Measurements from ENCODE around the gene RIPOR3. TPM values are rescaled to one million over a fixed set of nuclear protein-coding genes. Genes with fewer than 3 reads are reported as not detected.
"Not testable (repeated sequence)": the region's sequence is repeated elsewhere in the genome, so short reads cannot be mapped to it uniquely, and the experiment has no call there.

The RIPOR3 gene
- total RNA-seq, 1 experiment from 2014 or later = 1.8 TPM

DNA sequence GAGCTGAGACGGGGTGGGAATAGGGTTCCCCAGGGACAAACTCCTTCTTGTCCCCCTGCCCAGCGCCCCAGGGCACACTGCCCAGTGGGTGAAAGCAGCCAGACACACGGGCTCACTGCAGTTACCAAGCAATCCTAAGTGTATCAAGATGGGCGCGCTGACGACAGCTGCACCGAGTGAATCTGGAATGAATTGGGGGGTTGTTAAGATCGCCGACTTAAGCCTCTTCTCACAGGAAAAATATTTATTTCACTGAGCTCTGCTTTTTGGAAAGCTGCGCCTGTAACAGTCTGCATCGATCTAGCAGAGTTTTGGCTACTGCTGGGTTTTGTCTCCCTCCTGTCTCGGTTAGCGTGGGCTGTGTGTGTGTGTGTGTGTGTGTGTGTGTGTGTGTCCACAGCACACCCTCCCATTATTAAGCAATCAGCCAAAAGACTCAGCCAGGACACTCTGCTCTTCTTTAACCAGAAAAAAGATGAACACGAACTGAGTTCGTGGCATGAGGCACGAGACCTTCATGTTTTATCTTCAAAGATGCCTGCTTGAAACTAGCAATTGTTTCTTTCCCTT lies 35.9 kb downstream of the RIPOR3 start:
- no peak for DNase-seq (ENCODE audit: low read depth in 1 of 2, low spot score in 2 of 2)
- H3K27ac ChIP-seq = no peak overlapping the region
- no peaks in the 10 kb centered on the region for H3K36me3 ChIP-seq
- no peaks in the 10 kb centered on the region for H3K27me3 ChIP-seq (replicated peaks)
- H3K4me1 ChIP-seq (replicated peaks) = peaks cover 22% of the 10 kb centered on the region
- H3K9me3 ChIP-seq (replicated peaks) = no peaks in the 10 kb centered on the region
- no peak overlapping the region for H3K4me3 ChIP-seq

DNA sequence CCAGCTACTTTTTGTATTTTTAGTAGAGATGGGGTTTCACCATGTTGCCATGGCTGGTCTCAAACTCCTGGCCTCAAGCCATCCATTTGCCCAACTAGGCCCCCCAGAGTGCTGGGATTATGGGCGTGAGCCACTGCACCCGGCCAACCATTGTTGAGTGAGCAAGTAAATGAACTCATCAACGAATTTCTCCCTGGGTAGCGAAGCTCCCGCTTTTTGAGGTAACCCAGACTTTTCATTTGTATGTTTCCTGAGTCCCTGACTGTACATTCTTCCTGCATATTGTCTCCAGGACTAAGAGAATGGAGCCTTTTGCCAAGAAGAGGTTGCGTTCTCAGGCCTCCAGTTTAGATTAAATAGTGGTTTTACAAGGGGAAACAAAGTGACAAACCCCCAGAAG lies 36.4 kb downstream of the RIPOR3 start:
- no peaks in the 10 kb centered on the region for H3K36me3 ChIP-seq
- DNase-seq (ENCODE audit: low read depth in 1 of 2, low spot score in 2 of 2) = no peak
- H3K27me3 ChIP-seq (replicated peaks) = no peaks in the 10 kb centered on the region
- H3K9me3 ChIP-seq (replicated peaks) = no peaks in the 10 kb centered on the region
- H3K27ac ChIP-seq = no peak overlapping the region
- H3K4me1 ChIP-seq (replicated peaks) = peaks cover 18% of the 10 kb centered on the region
- no peak overlapping the region for H3K4me3 ChIP-seq

DNA sequence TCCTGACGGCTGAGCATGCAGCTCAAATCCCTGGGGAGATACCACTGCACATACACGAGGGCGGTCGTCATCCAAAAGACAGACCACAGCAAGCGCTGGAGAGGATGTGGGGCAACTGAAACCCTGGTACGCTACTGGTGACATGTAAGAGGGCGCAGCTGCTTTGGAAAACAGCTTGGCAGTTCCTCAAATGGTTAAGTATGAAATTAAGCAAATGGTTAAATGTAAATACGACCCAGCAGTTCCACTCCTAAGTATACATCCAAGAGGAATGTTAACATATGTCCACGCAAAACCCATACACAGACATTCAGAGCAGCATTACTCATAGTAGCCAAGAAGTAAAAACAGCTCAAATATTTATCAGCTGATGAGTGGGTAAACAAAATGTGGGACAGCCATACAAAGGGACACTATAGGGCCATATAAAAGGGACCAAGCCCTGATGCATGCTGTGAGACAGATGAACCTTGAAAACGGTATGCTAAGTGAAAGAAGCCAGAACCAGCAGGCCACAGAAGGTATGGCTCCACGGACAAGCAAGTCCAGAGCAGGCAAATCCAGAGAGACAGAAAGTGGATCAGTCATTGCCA lies 38.5 kb downstream of the RIPOR3 start:
- H3K27me3 ChIP-seq (replicated peaks) = no peaks in the 10 kb centered on the region
- H3K4me1 ChIP-seq (replicated peaks) = peaks cover 18% of the 10 kb centered on the region
- H3K4me3 ChIP-seq = no peak overlapping the region
- no peak overlapping the region for H3K27ac ChIP-seq
- peak in 1 of 2 experiments; percentile 38 for DNase-seq (ENCODE audit: low read depth in 1 of 2, low spot score in 2 of 2)
- H3K36me3 ChIP-seq = no peaks in the 10 kb centered on the region
- H3K9me3 ChIP-seq (replicated peaks) = no peaks in the 10 kb centered on the region

DNA sequence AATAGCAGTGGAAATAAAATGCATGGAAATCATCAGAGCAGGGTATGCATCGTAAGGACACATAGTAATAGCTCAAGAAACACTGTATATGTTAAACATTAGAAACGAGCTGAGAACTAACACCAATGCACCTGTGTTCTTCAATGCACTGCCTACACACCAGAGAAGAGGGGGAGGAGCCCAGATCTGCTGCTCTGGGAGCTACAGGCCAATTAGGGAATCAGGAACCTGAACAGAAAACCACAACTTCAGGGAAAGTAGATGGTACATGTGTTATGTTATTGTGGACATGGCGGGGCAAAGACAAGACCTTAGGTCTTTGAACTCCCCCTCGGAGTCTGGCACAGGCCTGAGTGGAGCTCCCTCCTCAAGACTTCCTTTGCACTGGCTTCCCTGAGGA lies 39.7 kb downstream of the RIPOR3 start:
- H3K9me3 ChIP-seq (replicated peaks) = peaks cover 3% of the 10 kb centered on the region
- H3K4me1 ChIP-seq (replicated peaks) = peaks cover 19% of the 10 kb centered on the region
- no peaks in the 10 kb centered on the region for H3K36me3 ChIP-seq
- no peaks in the 10 kb centered on the region for H3K27me3 ChIP-seq (replicated peaks)
- no peak overlapping the region for H3K27ac ChIP-seq
- DNase-seq (ENCODE audit: low read depth in 1 of 2, low spot score in 2 of 2) = no peak
- no peak overlapping the region for H3K4me3 ChIP-seq

DNA sequence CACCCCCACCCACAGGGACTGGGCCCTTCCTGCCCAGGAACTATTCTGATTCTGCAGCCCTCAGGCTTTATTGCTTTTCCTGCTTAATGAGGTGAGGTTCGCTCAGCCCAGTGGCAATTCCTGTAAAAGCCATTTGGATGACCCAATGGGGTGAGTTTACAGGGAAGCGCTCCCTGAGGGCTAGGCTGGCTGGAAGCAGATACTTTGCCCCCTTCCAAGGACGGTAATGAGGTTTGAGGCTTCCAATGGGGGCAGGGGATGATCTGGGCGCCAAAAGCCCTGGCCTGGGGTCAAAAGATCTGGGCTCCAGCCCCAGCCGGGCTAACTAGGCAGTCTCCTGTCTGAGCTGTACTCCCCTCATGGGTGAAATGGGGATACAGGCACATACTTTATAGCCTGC lies 41.8 kb downstream of the RIPOR3 start:
- H3K9me3 ChIP-seq (replicated peaks) = peaks cover 8% of the 10 kb centered on the region
- DNase-seq (ENCODE audit: low read depth in 1 of 2, low spot score in 2 of 2) = no peak
- no peaks in the 10 kb centered on the region for H3K36me3 ChIP-seq
- H3K4me3 ChIP-seq = no peak overlapping the region
- H3K27ac ChIP-seq = no peak overlapping the region
- peaks cover 25% of the 10 kb centered on the region for H3K4me1 ChIP-seq (replicated peaks)
- no peaks in the 10 kb centered on the region for H3K27me3 ChIP-seq (replicated peaks)

DNA sequence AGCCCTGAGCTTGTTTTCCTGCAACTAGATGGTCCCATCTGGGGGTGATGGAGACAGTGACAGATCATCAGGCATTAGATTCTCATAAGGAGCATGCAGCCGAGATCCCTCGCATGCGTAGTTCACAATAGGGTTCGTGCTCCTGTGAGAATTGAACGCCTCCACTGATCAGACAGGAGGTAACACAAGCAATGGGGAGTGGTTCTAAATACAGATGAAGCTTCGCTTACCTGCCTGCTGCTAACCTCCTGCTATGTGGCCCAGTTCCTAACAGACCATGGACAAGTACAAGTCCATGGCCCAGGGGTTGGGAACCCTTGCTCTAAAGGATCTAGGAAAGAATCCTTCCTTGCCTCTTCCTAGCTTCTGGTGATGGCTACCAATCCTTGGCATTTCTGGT lies 42.7 kb downstream of the RIPOR3 start:
- H3K4me3 ChIP-seq = no peak overlapping the region
- no peak overlapping the region for H3K27ac ChIP-seq
- H3K27me3 ChIP-seq (replicated peaks) = no peaks in the 10 kb centered on the region
- H3K36me3 ChIP-seq = no peaks in the 10 kb centered on the region
- H3K4me1 ChIP-seq (replicated peaks) = peaks cover 24% of the 10 kb centered on the region
- no peak for DNase-seq (ENCODE audit: low read depth in 1 of 2, low spot score in 2 of 2)
- H3K9me3 ChIP-seq (replicated peaks) = peaks cover 8% of the 10 kb centered on the region

DNA sequence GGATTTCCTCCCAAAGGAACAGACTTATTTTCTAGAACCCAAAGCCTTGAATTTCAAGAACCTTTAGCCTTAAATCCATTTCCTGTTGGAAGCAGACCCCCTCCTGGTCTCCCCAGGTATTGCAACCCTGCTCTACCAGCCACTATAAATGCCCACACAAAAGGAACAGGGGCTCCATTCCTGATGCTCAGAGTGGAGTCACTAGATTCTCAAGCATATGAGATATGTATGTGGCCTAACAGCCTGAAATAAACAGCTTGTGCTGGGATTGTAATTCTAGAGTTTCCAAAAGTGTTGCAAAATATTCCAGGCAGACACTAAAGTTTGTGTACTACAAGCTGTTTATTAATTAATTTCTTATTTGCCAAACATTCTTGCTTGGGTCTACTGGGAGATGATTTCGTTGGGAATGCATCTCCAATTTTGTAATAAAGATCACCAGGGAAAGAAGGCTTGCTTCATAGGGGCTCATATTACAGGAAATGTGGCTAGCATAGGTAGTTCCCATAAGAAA lies 44.8 kb downstream of the RIPOR3 start:
- Histone ChIP-seq H3K27me3 (replicated peaks) (no peaks in the 10 kb centered on the region), H3K4me3 (no peak overlapping the region), H3K4me1 (replicated peaks) (peaks cover 25% of the 10 kb centered on the region), H3K9me3 (replicated peaks) (peaks cover 8% of the 10 kb centered on the region), H3K27ac (no peak overlapping the region; the same call in 1 of the 2 replicates), H3K36me3 (no peaks in the 10 kb centered on the region)
- no peak for DNase-seq (ENCODE audit: low read depth in 1 of 2, low spot score in 2 of 2)

DNA sequence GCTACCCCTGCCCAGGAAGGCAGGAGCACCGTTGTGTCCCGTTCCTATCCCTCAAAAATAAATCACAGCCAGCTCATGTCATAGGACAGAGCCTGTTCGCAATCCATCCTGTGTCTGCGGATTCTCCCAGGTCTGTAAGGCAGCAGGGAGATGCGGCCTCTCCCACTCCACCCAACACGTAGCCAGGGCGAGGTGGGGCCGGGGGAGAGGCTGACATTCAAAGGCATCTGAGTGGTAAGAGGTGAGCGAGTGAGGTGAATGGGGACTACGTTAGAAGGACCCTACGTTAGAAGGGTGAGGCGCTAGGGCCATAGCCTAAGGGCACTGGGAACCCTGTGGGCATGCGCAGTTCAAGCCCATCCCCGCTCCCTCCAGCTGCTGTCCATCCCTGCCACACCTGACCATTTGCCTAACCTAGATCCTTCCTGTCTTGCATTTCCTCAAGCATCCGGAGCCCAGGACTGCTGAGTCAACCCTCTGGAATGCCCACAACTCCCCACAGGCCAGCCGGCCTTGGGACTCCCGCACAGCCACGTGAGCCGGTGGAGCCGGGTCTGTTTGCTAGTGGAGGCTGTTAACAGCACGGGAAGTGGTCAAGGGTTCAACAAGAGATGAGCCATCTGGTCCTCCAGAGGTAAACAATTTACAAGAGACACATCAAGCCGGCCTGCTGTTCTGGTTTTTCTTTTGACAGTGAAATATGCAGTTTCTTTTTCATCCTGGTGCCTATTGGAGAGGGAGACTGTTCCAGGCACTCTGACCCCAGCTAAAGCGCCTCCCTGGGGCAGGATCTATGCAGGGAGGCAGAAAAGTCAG lies 45.9 kb downstream of the RIPOR3 start:
- Histone ChIP-seq H3K27ac (peak overlapping the region; percentile 16), H3K27me3 (replicated peaks) (no peaks in the 10 kb centered on the region), H3K4me1 (replicated peaks) (peaks cover 25% of the 10 kb centered on the region), H3K9me3 (replicated peaks) (peaks cover 8% of the 10 kb centered on the region), H3K36me3 (no peaks in the 10 kb centered on the region), H3K4me3 (no peak overlapping the region)
- DNase-seq (ENCODE audit: low read depth in 1 of 2, low spot score in 2 of 2) = peak; percentile 97 to 99

DNA sequence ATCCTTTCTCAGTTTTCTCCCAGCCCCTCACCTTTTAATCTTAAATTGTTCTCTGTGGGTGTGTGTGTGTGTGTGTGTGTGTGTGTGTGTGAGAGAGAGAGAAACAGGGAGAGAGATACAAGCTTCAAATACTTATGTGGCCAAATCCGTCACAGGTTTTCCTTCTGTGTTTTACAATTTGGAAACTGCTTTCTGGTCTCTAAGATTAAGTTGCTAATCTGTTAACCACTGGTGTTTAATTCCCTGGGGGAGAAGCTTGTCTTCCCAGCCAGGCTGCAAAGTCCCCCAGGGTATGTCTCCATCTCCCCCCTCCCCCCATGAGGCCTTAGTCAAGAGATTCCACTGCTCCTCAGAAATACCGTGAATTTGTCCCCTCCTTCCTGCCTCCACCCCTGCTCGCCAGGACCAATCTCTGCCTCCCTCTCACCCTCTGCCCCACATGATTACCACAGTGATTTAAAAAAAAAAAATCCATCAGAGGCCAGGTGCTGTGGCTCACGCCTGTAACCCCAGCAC lies 49.0 kb downstream of the RIPOR3 start:
- Histone ChIP-seq H3K27ac (no peak overlapping the region), H3K4me3 (no peak overlapping the region), H3K36me3 (no peaks in the 10 kb centered on the region), H3K4me1 (replicated peaks) (peaks cover 45% of the 10 kb centered on the region), H3K9me3 (replicated peaks) (peaks cover 8% of the 10 kb centered on the region), H3K27me3 (replicated peaks) (no peaks in the 10 kb centered on the region)
- no peak for DNase-seq (ENCODE audit: low read depth in 1 of 2, low spot score in 2 of 2)

DNA sequence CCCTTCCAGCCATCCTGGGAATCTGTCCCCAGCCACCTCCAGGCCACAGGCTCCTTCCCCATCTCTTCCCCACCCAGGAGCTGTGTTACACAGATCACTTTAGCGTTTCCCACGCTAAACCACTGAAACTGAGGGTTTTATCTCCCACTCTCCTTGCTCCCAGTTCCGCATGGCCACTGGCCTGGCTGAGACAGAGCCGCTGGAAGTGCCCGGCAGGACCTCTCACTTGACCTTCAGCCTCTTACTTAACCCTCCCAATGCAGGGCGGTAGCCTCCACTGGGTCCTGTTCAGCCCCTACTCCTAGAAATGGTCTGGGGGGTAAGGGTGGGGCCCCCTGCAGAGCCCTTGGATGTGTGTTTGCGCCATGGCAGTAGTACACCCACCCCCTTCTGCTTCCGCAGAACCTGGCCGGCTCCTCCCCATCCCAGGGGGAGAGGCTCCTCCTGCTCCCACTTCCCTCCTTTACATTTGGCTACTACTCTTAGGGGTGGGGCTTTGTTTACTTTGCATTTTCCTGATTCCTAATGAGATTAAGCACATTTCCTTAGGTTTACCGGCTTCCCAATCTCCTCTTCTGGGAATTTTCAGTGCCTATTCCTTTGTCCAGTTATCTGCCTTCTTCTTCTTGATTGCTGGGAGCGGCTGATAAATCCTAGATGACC lies 49.6 kb downstream of the RIPOR3 start:
- not testable (repeated sequence) for H3K27me3 ChIP-seq (replicated peaks); H3K27ac ChIP-seq; H3K4me3 ChIP-seq; H3K9me3 ChIP-seq (replicated peaks); DNase-seq (ENCODE audit: low read depth in 1 of 2, low spot score in 2 of 2); H3K36me3 ChIP-seq
- peaks cover 50% of the 10 kb centered on the region for H3K4me1 ChIP-seq (replicated peaks)

DNA sequence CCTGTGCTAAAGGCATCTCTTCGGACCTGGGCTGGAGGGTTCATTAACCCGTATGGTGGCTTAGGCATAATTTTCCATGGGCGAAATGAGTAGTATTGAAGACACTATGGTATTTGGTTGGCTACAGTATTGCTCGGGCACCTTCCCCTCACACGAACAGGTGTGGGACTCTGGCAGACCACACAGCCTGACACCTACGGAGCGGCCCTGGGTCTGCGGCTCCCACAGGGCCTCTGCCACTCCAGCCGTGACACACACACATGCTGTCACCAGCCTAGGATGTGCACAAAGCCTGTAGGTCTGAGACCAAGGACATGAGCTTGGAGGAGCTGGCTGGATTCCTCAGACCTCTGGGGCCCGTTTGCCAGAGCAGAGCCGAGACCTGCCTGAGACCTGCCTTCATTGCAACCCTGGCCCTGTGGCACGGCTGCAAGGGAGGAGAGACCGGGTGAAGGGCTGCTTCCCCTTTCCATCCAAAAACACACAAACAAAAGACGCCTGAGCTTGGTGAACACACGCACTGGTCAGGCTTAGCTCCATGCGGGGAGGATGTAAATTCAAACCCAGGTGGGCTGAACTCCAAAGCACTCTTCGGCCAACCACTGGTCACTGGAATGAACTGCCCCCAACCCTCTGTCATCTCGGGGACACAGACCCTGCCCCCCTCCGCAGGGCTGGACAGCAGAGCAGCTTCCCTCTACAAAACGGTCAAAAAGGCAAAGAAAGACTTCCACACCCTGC lies 51.2 kb downstream of the RIPOR3 start:
- DNase-seq (ENCODE audit: low read depth in 1 of 2, low spot score in 2 of 2); H3K27ac ChIP-seq; H3K4me3 ChIP-seq; H3K36me3 ChIP-seq; H3K27me3 ChIP-seq (replicated peaks); H3K9me3 ChIP-seq (replicated peaks): not testable (repeated sequence)
- peaks cover 51% of the 10 kb centered on the region for H3K4me1 ChIP-seq (replicated peaks)

DNA sequence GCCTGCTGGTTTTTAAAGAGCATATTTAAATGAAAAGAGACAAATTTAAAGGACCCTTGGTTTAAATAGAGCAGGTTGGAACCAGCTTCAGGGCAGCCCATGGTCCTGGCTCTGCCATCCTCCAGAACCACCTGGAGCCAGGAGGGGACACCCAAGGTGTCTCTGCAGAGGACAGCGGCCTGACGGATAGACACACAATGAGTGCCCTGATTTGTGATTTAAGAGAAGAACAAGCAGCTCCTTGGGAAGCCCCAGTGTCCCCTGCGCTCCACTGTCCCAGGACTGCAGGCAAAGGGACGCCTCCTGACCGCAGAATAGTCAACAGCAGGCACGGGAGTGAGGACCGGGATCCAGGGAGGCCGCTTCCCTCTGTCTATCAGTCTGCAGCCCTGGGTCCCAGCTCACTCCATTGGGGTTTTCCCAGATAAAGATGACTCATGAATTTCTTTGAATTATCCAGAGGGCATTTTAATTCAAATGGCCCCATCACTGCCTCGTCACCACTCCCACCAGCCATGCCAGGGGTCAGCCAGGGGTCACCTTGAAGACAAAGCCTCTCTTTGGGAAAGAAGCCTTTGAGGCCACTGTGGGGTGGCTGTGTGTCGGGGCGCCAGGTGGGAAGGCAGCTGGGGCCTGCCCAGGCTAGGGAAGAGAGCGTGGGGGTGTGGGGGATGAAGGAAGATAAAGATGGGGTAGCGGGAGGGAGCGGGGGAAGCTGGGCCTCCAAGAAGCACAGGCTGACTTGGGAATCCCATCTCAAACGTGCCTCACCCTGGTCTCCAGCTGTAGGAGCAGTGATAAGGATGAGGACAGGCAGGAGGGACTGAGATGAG lies 53.1 kb downstream of the RIPOR3 start:
- Histone ChIP-seq H3K27ac (peak overlapping the region; percentile 92), H3K4me1 (replicated peaks) (peaks cover 48% of the 10 kb centered on the region)
- DNase-seq (ENCODE audit: low read depth in 1 of 2, low spot score in 2 of 2) = peak; percentile 89 to 93
- not testable (repeated sequence) for H3K27me3 ChIP-seq (replicated peaks); H3K36me3 ChIP-seq; H3K4me3 ChIP-seq; H3K9me3 ChIP-seq (replicated peaks)

Measured in SJSA1 (cell line).